Cardiac muscle cell (in vitro differentiated cells and primary cell): ENCODE results near the gene NEU2. TPM values are rescaled to one million over a fixed set of nuclear protein-coding genes. Genes with fewer than 3 reads are reported as not detected.
A peak's percentile ranks its signal among the peaks of the same experiment; 100 is the strongest.

ENCODE experiments used
- DNase-seq, 2 donors: peaks; one replicate each; pipeline versions ENCODE4 v3.0.0 to v3.0.0-alpha.2; 2010 to 2017; ENCODE audit warnings: low read depth in 1 of 2, low spot score in 1 of 2
- H3K27ac ChIP-seq: fragments of 200-600 bp; sonication (generic); 2 replicates; pipeline ENCODE4 v1.5.1; 2016
- H3K27me3 ChIP-seq: fragments of 200-600 bp; sonication (generic); 2 replicates; pipeline ENCODE4 v1.6.0; 2016; ENCODE audit warnings: control low read depth
- H3K36me3 ChIP-seq: fragments of 200-600 bp; sonication (generic); 2 replicates; pipeline ENCODE4 v1.5.1; 2016; ENCODE audit warnings: control low read depth
- H3K4me1 ChIP-seq: fragments of 200-600 bp; sonication (generic); 2 replicates; pipeline ENCODE4 v1.8.1; 2017; ENCODE audit warnings: low read depth, mild to moderate bottlenecking, mixed run types
- H3K4me3 ChIP-seq: fragments of 200-600 bp; sonication (generic); 2 replicates; pipeline ENCODE4 v1.5.1; 2016; ENCODE audit warnings: mild to moderate bottlenecking
- H3K9me3 ChIP-seq: fragments of 200-600 bp; sonication (generic); 2 replicates; pipeline ENCODE4 v1.5.1; 2017; ENCODE audit warnings: low read depth, mild to moderate bottlenecking, control low read depth
- CTCF ChIP-seq: IDR thresholded peaks from 2 replicates; pipeline ENCODE4 v1.5.1; 2012; ENCODE audit warnings: low read depth, mild to moderate bottlenecking, low read length
- polyA plus RNA-seq: library from polyadenylated mRNA; unstranded; fragments of >200 nt; fragmentation: Nextera tagmentation; extraction: Ambion mirVana; gene quantifications from 2 replicates; pipeline ENCODE4 v1.2.1, GENCODE V29; 2016
- total RNA-seq: library from RNA; depleted of rRNA; stranded (reverse); fragments of >200 nt; gene quantifications from 2 replicates; pipeline ENCODE4 v1.2.3, GENCODE V29; 2016

The NEU2 gene
- total and polyA plus RNA-seq, 2 experiments from 2014 or later: not detected

- DNase-seq: peak; percentile 51 to 75
- no peaks in the 10 kb centered on the region for H3K9me3 ChIP-seq
Measured at GRCh38 chr2:233053928-233054784, 21.7 kb downstream of the NEU2 start.

GRCh38 chr2:233055362-233055761 is 22.9 kb downstream of the NEU2 start:
- no peaks in the 10 kb centered on the region for H3K36me3 ChIP-seq
- H3K27me3 ChIP-seq: peaks cover 20% of the 10 kb centered on the region
- no peaks in the 10 kb centered on the region for H3K9me3 ChIP-seq
- TF ChIP-seq CTCF: no peak
- DNase-seq: no peak
- no peak overlapping the region for H3K27ac ChIP-seq
- H3K4me1 ChIP-seq: no peaks in the 10 kb centered on the region
- H3K4me3 ChIP-seq: no peak overlapping the region

More at GRCh38 chr2:233053928-233054784, 21.7 kb downstream of the NEU2 start:
- no peak overlapping the region for H3K27ac ChIP-seq
- H3K4me1 ChIP-seq: no peaks in the 10 kb centered on the region
- peaks cover 20% of the 10 kb centered on the region for H3K27me3 ChIP-seq
- H3K4me3 ChIP-seq: no peak overlapping the region
- peak; percentile 95 for TF ChIP-seq CTCF
- no peaks in the 10 kb centered on the region for H3K36me3 ChIP-seq

- TF ChIP-seq CTCF: no peak
- no peak overlapping the region for H3K4me3 ChIP-seq
- peaks cover 6% of the 10 kb centered on the region for H3K27me3 ChIP-seq
- no peak for DNase-seq
- no peak overlapping the region for H3K27ac ChIP-seq
- no peaks in the 10 kb centered on the region for H3K36me3 ChIP-seq
- no peaks in the 10 kb centered on the region for H3K4me1 ChIP-seq
- no peaks in the 10 kb centered on the region for H3K9me3 ChIP-seq
Measured at GRCh38 chr2:233056961-233057605, 24.6 kb downstream of the NEU2 start.

GRCh38 chr2:233058717-233059546 is 26.5 kb downstream of the NEU2 start:
- Histone ChIP-seq H3K4me1 (no peaks in the 10 kb centered on the region), H3K4me3 (no peak overlapping the region), H3K27ac (no peak overlapping the region), H3K9me3 (no peaks in the 10 kb centered on the region), H3K36me3 (no peaks in the 10 kb centered on the region), H3K27me3 (peaks cover 6% of the 10 kb centered on the region)
- TF ChIP-seq CTCF: no peak
- DNase-seq: no peak

- Histone ChIP-seq H3K9me3 (no peaks in the 10 kb centered on the region), H3K27me3 (peaks cover 1% of the 10 kb centered on the region), H3K4me1 (no peaks in the 10 kb centered on the region), H3K4me3 (no peak overlapping the region), H3K27ac (no peak overlapping the region), H3K36me3 (no peaks in the 10 kb centered on the region)
- DNase-seq: no peak
- TF ChIP-seq CTCF: no peak
Measured at GRCh38 chr2:233059547-233059796, 27.0 kb downstream of the NEU2 start.
